Measurements from ENCODE around the gene CARD8.

The CARD8 gene

DNA sequence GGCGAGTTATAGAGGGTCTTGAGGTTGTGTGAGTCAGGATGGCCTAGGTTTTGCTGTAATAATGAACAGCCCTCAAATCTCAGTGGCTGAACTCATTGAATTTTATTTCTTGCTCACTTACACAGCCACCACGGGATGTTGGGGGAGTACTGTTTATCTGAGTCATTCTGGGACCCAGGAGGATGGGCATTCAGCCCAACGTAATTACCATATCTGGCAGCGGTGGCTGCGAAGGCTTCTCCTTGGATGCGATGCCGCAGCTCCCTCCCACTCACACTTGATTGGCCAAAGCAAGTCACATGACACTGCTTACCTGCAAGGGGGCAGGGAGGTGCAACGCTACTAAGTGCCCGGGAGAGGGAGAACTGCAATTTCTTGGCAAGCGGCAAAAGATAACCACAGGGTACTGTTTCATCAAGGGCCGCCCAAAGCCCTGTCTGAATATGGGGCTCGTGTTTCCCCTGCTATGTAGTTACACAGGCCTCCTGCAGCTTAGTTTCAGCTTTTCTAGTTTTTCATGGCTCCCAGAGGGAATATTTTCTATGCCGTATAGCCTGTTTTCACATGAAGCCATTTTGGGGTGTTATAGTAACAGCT is 65.3 kb downstream of the CARD8 start:
- TF ChIP-seq EZH2phosphoT487 (conservative IDR thresholded peaks at IDR 0.05; ENCODE audit: low read length), result no peak
- TF ChIP-seq, protein P1, sequence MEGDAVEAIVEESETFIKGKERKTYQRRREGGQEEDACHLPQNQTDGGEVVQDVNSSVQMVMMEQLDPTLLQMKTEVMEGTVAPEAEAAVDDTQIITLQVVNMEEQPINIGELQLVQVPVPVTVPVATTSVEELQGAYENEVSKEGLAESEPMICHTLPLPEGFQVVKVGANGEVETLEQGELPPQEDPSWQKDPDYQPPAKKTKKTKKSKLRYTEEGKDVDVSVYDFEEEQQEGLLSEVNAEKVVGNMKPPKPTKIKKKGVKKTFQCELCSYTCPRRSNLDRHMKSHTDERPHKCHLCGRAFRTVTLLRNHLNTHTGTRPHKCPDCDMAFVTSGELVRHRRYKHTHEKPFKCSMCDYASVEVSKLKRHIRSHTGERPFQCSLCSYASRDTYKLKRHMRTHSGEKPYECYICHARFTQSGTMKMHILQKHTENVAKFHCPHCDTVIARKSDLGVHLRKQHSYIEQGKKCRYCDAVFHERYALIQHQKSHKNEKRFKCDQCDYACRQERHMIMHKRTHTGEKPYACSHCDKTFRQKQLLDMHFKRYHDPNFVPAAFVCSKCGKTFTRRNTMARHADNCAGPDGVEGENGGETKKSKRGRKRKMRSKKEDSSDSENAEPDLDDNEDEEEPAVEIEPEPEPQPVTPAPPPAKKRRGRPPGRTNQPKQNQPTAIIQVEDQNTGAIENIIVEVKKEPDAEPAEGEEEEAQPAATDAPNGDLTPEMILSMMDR (IDR thresholded peaks at IDR 0.05; ENCODE audit: insufficient read depth, low read length, poor library complexity, severe bottlenecking), result peak; percentile 50
- H4K20me1 ChIP-seq (ENCODE audit: low read depth, low read length), result no peaks in the 10 kb centered on the region
- peak overlapping the region; percentile 49 for H2AFZ ChIP-seq (ENCODE audit: low read depth, low read length, severe bottlenecking)
- no peaks in the 10 kb centered on the region for H3K79me2 ChIP-seq (ENCODE audit: insufficient read depth, low read length)
- H3K36me3 ChIP-seq (ENCODE audit: low read length), result peaks cover 3% of the 10 kb centered on the region; the same call in 1 of the 2 replicates
- H3K9me3 ChIP-seq (ENCODE audit: insufficient read depth, low read length), result no peaks in the 10 kb centered on the region
- peaks cover 3% of the 10 kb centered on the region for H3F3A ChIP-seq (ENCODE audit: insufficient read depth)
- no peak overlapping the region for H3K4me3 ChIP-seq (ENCODE audit: insufficient read depth, low read length, poor library complexity, severe bottlenecking)
- no peaks in the 10 kb centered on the region for H3K9me2 ChIP-seq (replicated peaks; ENCODE audit: insufficient read depth, low read length)
- peak overlapping the region; percentile 50 for H3K27ac ChIP-seq (ENCODE audit: low read depth, low read length)
- H3K9ac ChIP-seq (ENCODE audit: low read length), result peak overlapping the region; percentile 20; the same call in 1 of the 2 replicates
- H3K27me3 ChIP-seq (ENCODE audit: low read length), result no peaks in the 10 kb centered on the region
- H3K4me2 ChIP-seq (ENCODE audit: low read depth, low read length, poor library complexity, severe bottlenecking), result peak overlapping the region; percentile 52

DNA sequence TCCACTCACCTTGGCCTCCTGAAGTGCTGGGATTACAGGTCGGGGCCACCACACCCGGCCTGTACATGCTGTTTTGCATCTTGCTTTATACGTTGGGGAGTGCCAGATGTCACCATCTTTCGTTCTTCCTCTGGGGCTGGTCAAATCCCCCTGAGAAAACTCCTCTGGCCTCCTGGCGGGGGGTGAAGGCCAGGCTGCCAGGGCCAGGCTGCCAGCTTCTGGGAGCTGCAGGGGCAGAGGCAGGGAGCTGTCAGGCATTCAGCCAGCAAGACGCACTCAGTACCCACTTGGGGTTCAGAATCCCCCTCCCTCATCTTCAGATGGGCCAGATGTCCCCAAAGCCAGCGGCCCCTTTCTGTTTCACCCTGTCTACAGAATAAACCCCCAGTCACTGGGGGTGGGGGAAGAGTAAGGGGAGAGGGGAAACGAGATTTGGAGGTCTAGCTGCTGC is 69.1 kb downstream of the CARD8 start:
- Histone ChIP-seq H3K9me2 (replicated peaks; ENCODE audit: insufficient read depth, low read length) (no peaks in the 10 kb centered on the region), H3K36me3 (ENCODE audit: low read length) (peaks cover 8% of the 10 kb centered on the region), H3K9me3 (ENCODE audit: insufficient read depth, low read length) (peaks cover 5% of the 10 kb centered on the region; the same call in 1 of the 2 replicates), H3K27ac (ENCODE audit: low read depth, low read length) (peak overlapping the region; percentile 81), H3K79me2 (ENCODE audit: insufficient read depth, low read length) (no peaks in the 10 kb centered on the region), H3F3A (ENCODE audit: insufficient read depth) (peaks cover 15% of the 10 kb centered on the region), H3K9ac (ENCODE audit: low read length) (peak overlapping the region; percentile 49), H2AFZ (ENCODE audit: low read depth, low read length, severe bottlenecking) (peak overlapping the region; percentile 44), H3K4me2 (ENCODE audit: low read depth, low read length, poor library complexity, severe bottlenecking) (peak overlapping the region; percentile 49), H4K20me1 (ENCODE audit: low read depth, low read length) (no peaks in the 10 kb centered on the region), H3K27me3 (ENCODE audit: low read length) (no peaks in the 10 kb centered on the region), H3K4me3 (ENCODE audit: insufficient read depth, low read length, poor library complexity, severe bottlenecking) (no peak overlapping the region)
- TF ChIP-seq, protein P1 (IDR thresholded peaks at IDR 0.05; ENCODE audit: insufficient read depth, low read length, poor library complexity, severe bottlenecking), result no peak
- no peak for TF ChIP-seq EZH2phosphoT487 (conservative IDR thresholded peaks at IDR 0.05; ENCODE audit: low read length)

DNA sequence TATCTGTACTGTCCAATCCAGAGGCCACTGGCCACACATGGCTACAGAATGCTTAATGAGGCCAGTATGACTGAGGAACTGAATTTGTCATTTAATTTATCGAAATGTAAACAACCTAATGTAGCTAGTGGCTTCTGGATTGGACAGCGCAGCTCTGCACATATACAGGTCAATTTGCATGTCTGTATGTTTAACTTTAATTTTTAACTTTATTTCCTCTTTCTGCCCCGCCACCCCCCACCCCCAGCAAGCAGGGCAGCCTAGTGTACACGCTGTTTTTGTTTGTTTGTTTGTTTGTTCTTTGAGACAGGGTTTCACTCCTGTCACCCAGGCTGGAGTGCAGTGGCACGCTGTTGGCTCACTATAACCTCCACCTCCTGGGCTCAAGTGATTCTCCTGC is 69.7 kb downstream of the CARD8 start:
- H3K27ac ChIP-seq (ENCODE audit: low read depth, low read length), result peak overlapping the region; percentile 81
- H4K20me1 ChIP-seq (ENCODE audit: low read depth, low read length), result no peaks in the 10 kb centered on the region
- peak overlapping the region; percentile 44 for H2AFZ ChIP-seq (ENCODE audit: low read depth, low read length, severe bottlenecking)
- H3K9ac ChIP-seq (ENCODE audit: low read length), result peak overlapping the region; percentile 49
- no peaks in the 10 kb centered on the region for H3K79me2 ChIP-seq (ENCODE audit: insufficient read depth, low read length)
- no peaks in the 10 kb centered on the region for H3K27me3 ChIP-seq (ENCODE audit: low read length)
- peaks cover 15% of the 10 kb centered on the region for H3F3A ChIP-seq (ENCODE audit: insufficient read depth)
- H3K9me2 ChIP-seq (replicated peaks; ENCODE audit: insufficient read depth, low read length), result no peaks in the 10 kb centered on the region
- TF ChIP-seq, protein P1 (IDR thresholded peaks at IDR 0.05; ENCODE audit: insufficient read depth, low read length, poor library complexity, severe bottlenecking), result no peak
- no peak for TF ChIP-seq EZH2phosphoT487 (conservative IDR thresholded peaks at IDR 0.05; ENCODE audit: low read length)
- no peak overlapping the region for H3K4me3 ChIP-seq (ENCODE audit: insufficient read depth, low read length, poor library complexity, severe bottlenecking)
- peak overlapping the region; percentile 49 for H3K4me2 ChIP-seq (ENCODE audit: low read depth, low read length, poor library complexity, severe bottlenecking)
- peaks cover 11% of the 10 kb centered on the region; the same call in 1 of the 2 replicates for H3K9me3 ChIP-seq (ENCODE audit: insufficient read depth, low read length)
- H3K36me3 ChIP-seq (ENCODE audit: low read length), result peaks cover 13% of the 10 kb centered on the region

Measured in SU-DHL-6 (cell line).